ENCODE measurements around the gene ACSS1.

DNA sequence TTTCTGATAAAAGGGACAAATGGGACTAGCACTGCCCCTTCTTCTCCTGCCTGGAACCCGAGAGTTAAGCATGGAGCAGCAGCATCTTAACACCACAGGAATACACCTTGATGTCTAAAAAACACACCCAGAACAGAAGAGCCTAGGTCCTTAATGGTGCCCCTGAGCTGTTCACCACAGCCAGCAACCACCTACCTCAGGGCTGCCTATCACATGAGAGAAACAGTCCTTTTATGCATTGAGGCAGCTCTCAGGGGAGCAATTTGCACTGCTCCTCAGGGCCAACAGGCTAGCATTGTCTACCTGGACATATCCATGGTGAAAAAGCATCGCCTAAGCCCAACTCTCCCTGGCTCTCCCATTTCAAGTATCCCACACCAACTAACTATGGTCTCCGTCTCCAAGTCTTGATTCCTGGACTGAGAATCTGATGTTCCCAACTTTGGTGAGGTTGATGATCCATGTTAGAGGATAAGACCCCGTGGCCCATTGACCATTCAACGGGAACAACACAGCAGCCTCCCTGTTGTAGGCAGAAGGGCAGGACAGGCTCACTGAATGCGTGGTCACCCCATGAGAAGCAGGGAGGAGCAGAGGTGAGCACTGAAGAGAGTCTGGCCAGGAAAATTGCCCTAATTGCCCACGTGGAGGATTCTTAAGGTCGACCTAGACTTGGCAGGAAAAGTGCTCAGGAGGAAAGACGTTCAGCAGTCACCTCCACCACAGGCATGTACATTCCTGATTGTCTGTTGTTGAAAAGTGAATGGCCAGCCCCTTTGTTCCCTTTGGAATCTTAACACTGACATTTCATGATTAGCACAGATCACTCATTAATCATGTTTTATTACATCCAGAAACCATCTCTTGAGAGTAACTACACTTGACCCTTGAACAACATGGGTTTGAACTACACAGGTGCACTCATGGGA, 61.2 kb downstream of the ACSS1 start:
- no peak for TF ChIP-seq GATA2 (IDR thresholded peaks at IDR 0.05; ENCODE audit: low read depth, low read length)
- TF ChIP-seq GATA3 (IDR thresholded peaks at IDR 0.05; ENCODE audit: low read depth, low read length) = no peak
